Measurements from ENCODE around the gene TSSC4.

Gene TSSC4

DNA sequence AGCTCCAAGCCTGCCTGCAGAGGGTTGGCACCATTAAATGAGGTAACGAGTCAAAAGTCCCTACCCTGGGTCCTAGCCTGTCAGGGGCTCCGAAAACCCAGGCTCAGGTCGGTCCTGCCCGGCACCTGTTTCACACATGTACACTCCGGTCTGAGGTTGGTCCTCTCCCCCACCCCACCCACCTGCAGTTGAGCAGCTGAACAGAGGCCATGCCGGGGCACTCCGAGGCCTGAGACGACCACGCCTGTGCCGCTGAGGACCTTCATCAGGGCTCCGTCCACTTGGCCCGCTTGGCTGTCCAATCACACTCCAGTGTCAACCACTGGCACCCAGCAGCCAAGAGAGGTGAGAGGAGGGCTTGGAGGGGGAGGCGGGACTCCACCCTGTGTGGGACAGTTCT, 1.6 kb downstream of the TSSC4 start:
- H3K4me1 ChIP-seq: peaks cover 5% of the 10 kb centered on the region
- H2AFZ ChIP-seq: no peak overlapping the region
- TF ChIP-seq, protein P1, sequence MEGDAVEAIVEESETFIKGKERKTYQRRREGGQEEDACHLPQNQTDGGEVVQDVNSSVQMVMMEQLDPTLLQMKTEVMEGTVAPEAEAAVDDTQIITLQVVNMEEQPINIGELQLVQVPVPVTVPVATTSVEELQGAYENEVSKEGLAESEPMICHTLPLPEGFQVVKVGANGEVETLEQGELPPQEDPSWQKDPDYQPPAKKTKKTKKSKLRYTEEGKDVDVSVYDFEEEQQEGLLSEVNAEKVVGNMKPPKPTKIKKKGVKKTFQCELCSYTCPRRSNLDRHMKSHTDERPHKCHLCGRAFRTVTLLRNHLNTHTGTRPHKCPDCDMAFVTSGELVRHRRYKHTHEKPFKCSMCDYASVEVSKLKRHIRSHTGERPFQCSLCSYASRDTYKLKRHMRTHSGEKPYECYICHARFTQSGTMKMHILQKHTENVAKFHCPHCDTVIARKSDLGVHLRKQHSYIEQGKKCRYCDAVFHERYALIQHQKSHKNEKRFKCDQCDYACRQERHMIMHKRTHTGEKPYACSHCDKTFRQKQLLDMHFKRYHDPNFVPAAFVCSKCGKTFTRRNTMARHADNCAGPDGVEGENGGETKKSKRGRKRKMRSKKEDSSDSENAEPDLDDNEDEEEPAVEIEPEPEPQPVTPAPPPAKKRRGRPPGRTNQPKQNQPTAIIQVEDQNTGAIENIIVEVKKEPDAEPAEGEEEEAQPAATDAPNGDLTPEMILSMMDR (IDR thresholded peaks at IDR 0.05): no peak
- no peaks in the 10 kb centered on the region for H3K36me3 ChIP-seq (ENCODE audit: control insufficient read depth, insufficient read depth, low read length)
- no peak overlapping the region for H3K27ac ChIP-seq
- H3K27me3 ChIP-seq (ENCODE audit: control insufficient read depth, insufficient read depth, low read length): no peaks in the 10 kb centered on the region
- no peak overlapping the region for H3K9ac ChIP-seq
- no peak overlapping the region for H3K4me2 ChIP-seq (ENCODE audit: low read length)
- no peaks in the 10 kb centered on the region for H3K9me3 ChIP-seq (ENCODE audit: control insufficient read depth, low read length)
- peaks cover 5% of the 10 kb centered on the region for H3K79me2 ChIP-seq
- H3K4me3 ChIP-seq (ENCODE audit: low read depth, low read length): no peak overlapping the region

DNA sequence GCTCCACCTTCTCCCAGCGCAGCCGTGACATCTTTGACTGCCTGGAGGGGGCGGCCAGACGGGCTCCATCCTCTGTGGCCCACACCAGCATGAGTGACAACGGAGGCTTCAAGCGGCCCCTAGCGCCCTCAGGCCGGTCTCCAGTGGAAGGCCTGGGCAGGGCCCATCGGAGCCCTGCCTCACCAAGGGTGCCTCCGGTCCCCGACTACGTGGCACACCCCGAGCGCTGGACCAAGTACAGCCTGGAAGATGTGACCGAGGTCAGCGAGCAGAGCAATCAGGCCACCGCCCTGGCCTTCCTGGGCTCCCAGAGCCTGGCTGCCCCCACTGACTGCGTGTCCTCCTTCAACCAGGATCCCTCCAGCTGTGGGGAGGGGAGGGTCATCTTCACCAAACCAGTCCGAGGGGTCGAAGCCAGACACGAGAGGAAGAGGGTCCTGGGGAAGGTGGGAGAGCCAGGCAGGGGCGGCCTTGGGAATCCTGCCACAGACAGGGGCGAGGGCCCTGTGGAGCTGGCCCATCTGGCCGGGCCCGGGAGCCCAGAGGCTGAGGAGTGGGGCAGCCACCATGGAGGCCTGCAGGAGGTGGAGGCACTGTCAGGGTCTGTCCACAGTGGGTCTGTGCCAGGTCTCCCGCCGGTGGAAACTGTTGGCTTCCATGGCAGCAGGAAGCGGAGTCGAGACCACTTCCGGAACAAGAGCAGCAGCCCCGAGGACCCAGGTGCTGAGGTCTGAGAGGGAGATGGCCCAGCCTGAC, 2.5 kb downstream of the TSSC4 start:
- Histone ChIP-seq H3K27ac (no peak overlapping the region), H3K36me3 (ENCODE audit: control insufficient read depth, insufficient read depth, low read length) (no peaks in the 10 kb centered on the region), H3K27me3 (ENCODE audit: control insufficient read depth, insufficient read depth, low read length) (no peaks in the 10 kb centered on the region), H3K4me2 (ENCODE audit: low read length) (no peak overlapping the region), H3K79me2 (peaks cover 5% of the 10 kb centered on the region), H3K4me3 (ENCODE audit: low read depth, low read length) (no peak overlapping the region), H3K9ac (no peak overlapping the region), H3K4me1 (peaks cover 5% of the 10 kb centered on the region), H3K9me3 (ENCODE audit: control insufficient read depth, low read length) (no peaks in the 10 kb centered on the region), H2AFZ (no peak overlapping the region)
- TF ChIP-seq, protein P1 (IDR thresholded peaks at IDR 0.05): no peak

DNA sequence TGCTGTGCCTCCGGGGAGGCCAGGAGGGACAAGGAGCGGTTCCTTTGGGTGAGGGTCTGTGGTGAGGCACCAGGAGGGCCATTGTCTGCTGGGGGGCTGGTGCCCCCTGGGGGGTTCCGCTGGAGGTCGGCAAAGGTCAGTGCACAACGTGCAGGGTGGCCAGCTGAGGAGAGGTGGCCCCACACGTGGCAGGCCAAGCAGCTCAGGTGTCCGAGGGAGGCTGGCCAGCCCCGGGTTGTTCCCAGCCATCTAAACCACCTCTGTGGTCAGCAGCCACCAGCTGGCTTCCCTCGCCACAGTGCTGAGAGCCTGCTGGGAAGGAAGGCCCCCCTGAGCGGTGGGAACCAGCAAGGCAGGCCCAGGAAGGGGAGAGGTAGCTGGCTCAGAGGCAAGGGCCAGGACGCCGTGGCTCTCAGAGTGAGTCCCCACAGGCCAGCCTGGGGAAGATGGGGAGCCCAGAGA, 4.2 kb downstream of the TSSC4 start:
- no peaks in the 10 kb centered on the region for H3K4me1 ChIP-seq
- TF ChIP-seq, protein P1 (IDR thresholded peaks at IDR 0.05): no peak
- peaks cover 5% of the 10 kb centered on the region for H3K79me2 ChIP-seq
- no peaks in the 10 kb centered on the region for H3K9me3 ChIP-seq (ENCODE audit: control insufficient read depth, low read length)
- H3K27me3 ChIP-seq (ENCODE audit: control insufficient read depth, insufficient read depth, low read length): no peaks in the 10 kb centered on the region
- no peak overlapping the region for H3K4me3 ChIP-seq (ENCODE audit: low read depth, low read length)
- no peak overlapping the region for H3K9ac ChIP-seq
- no peaks in the 10 kb centered on the region for H3K36me3 ChIP-seq (ENCODE audit: control insufficient read depth, insufficient read depth, low read length)
- H3K4me2 ChIP-seq (ENCODE audit: low read length): no peak overlapping the region
- no peak overlapping the region for H2AFZ ChIP-seq
- no peak overlapping the region for H3K27ac ChIP-seq

DNA sequence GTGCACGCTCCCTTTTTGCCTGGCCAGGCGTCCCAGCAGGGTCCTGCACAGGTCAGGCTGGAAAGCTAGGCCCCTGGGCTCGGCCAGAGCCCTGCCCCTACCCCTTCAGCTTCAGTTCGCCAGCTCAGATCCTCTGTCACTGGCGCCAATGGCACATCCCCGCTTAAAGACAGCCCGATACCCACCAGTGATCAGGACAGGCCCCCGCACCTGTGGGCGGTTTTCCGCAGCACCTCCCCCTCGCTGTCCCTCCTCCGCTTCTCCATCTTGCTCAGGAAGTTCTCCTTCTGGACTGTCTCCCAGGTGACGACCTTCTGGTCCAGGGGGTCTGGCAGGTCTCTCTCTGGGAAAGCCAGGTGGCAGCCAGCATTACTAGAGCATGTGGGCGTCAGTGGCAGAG, 5.9 kb downstream of the TSSC4 start:
- Histone ChIP-seq H3K9me3 (ENCODE audit: control insufficient read depth, low read length) (no peaks in the 10 kb centered on the region), H3K36me3 (ENCODE audit: control insufficient read depth, insufficient read depth, low read length) (no peaks in the 10 kb centered on the region), H2AFZ (no peak overlapping the region), H3K4me3 (ENCODE audit: low read depth, low read length) (no peak overlapping the region), H3K27ac (no peak overlapping the region), H3K9ac (no peak overlapping the region), H3K4me2 (ENCODE audit: low read length) (no peak overlapping the region), H3K79me2 (peaks cover 2% of the 10 kb centered on the region), H3K27me3 (ENCODE audit: control insufficient read depth, insufficient read depth, low read length) (no peaks in the 10 kb centered on the region), H3K4me1 (no peaks in the 10 kb centered on the region)
- TF ChIP-seq, protein P1 (IDR thresholded peaks at IDR 0.05): no peak

DNA sequence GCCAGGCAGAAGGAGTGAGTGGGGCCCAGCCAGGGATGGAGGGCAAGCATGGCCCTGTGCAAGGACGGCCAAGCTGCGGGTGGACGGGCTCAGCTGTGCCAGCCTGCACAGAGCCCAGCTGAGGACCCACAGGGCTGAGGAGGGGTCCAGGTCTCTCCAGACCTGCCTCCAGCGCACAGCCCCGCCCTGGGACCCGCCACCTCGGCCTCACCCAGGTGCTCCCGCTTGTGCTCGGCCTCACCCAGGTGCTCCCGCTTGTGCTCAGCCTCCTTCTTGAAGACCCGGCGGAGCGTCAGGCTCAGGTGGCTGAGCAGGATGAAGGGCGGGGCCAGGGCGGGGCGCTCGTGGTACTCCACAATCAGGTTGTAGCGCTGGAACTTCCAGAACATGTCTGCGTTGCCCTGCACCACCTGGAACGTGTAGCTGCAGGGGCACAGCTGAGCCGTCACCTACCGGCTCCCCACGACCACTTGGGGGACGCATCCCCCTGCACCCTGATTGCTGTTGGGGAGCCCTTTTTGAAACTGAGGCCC, 6.4 kb downstream of the TSSC4 start:
- Histone ChIP-seq H3K9me3 (ENCODE audit: control insufficient read depth, low read length) (no peaks in the 10 kb centered on the region), H3K4me2 (ENCODE audit: low read length) (no peak overlapping the region), H3K4me1 (no peaks in the 10 kb centered on the region), H3K9ac (no peak overlapping the region), H3K27me3 (ENCODE audit: control insufficient read depth, insufficient read depth, low read length) (no peaks in the 10 kb centered on the region), H3K4me3 (ENCODE audit: low read depth, low read length) (no peak overlapping the region), H3K79me2 (no peaks in the 10 kb centered on the region), H3K36me3 (ENCODE audit: control insufficient read depth, insufficient read depth, low read length) (no peaks in the 10 kb centered on the region), H2AFZ (no peak overlapping the region), H3K27ac (no peak overlapping the region)
- TF ChIP-seq, protein P1 (IDR thresholded peaks at IDR 0.05): no peak

All from parathyroid adenoma (tissue), 2 donors.